A673 (cell line): ENCODE measurements around the gene SDK1. TPM values are rescaled to one million over a fixed set of nuclear protein-coding genes. Genes with fewer than 3 reads are reported as not detected.

Experiments
- BruUV-seq: library from RNA; stranded (reverse); fragments of 400-500 nt; replicated peaks from 2 replicates; lab custom pipeline; 2021; lab: Mats Ljungman, UMichigan
- CTCF ChIA-PET: fragments of 300-600 bp; sonication (Branson Sonifier 250); formaldehyde crosslinking; loops from one replicate; lab custom pipeline; 2022; ENCODE audit warnings: antibody characterized with exemption; lab: Charles Lee
- POLR2A ChIA-PET: fragments of 300-600 bp; sonication (Branson Sonifier 250); formaldehyde crosslinking; loops from one replicate; lab custom pipeline; 2022; ENCODE audit warnings: antibody characterized with exemption; ENCODE audit not compliant: low non-redundant PET; lab: Charles Lee
- DNase-seq: peaks from one replicate; pipeline ENCODE4 v3.0.0-alpha.2; 2015; ENCODE audit warnings: low spot score
- H3K27ac ChIP-seq: fragments of 200-600 bp; sonication (generic); 2 replicates; pipeline ENCODE4 v1.5.1; 2016; ENCODE audit warnings: mixed run types, low read depth, mild to moderate bottlenecking, mixed read lengths, antibody characterized with exemption, low read length; ENCODE audit not compliant: poor library complexity, severe bottlenecking
- H3K27me3 ChIP-seq: fragments of 200-600 bp; sonication (generic); replicated peaks from 2 replicates; pipeline ENCODE4 v1.6.1; 2017; ENCODE audit warnings: mixed run types, low read depth, mild to moderate bottlenecking, mixed read lengths, antibody characterized with exemption, low read length; ENCODE audit not compliant: insufficient read depth, poor library complexity
- H3K36me3 ChIP-seq: fragments of 200-600 bp; sonication (generic); 2 replicates; pipeline ENCODE4 v1.6.1; 2016; ENCODE audit warnings: mixed run types, mild to moderate bottlenecking, mixed read lengths, antibody characterized with exemption, low read length; ENCODE audit not compliant: insufficient read depth, poor library complexity, severe bottlenecking
- H3K4me1 ChIP-seq: fragments of 200-600 bp; sonication (generic); 2 replicates; pipeline ENCODE4 v1.6.1; 2017; ENCODE audit warnings: mixed run types, mild to moderate bottlenecking, mixed read lengths, antibody characterized with exemption, low read length; ENCODE audit not compliant: insufficient read depth, poor library complexity, severe bottlenecking
- H3K4me3 ChIP-seq: fragments of 200-600 bp; sonication (generic); 2 replicates; pipeline ENCODE4 v1.5.1; 2016; ENCODE audit warnings: low read depth, mixed run types, mild to moderate bottlenecking, mixed read lengths, low read length; ENCODE audit not compliant: poor library complexity, severe bottlenecking
- H3K9me3 ChIP-seq: fragments of 200-600 bp; sonication (generic); 2 replicates; pipeline ENCODE4 v1.6.1; 2016; ENCODE audit warnings: mixed run types, low read depth, mild to moderate bottlenecking, mixed read lengths, antibody characterized with exemption, low read length; ENCODE audit not compliant: poor library complexity, severe bottlenecking
- EZH2 ChIP-seq: fragments of 200-600 bp; sonication (generic); IDR thresholded peaks from 2 replicates; pipeline ENCODE4 v1.6.1; 2017; ENCODE audit warnings: borderline replicate concordance, low read depth, mild to moderate bottlenecking, mixed read lengths, antibody characterized with exemption, low read length; ENCODE audit not compliant: poor library complexity, severe bottlenecking
- intact Hi-C: fragments of 100-400 bp; cut with micrococcal nuclease; formaldehyde crosslinking; loops from one replicate; pipeline ENCODE4 v1.10.0; 2022; ENCODE audit not compliant: unreplicated experiment
- total RNA-seq: library from RNA; stranded (reverse); gene quantifications from 2 replicates; pipeline ENCODE4 v1.2.3, GENCODE V29; 2021
- TF ChIP-seq, protein P1 (sequence below): fragments of 300-800, 200-600 bp; sonication (generic); conservative IDR thresholded peaks from 2 replicates; pipeline ENCODE4 v1.5.1; 2017; ENCODE audit warnings: low read depth, mild to moderate bottlenecking, antibody characterized with exemption, low read length, moderate library complexity, mixed read lengths

The SDK1 gene
- total RNA-seq, 1 experiment from 2014 or later: 14.7 TPM

- DNase-seq: no peak
- BruUV-seq: no TSS peak
These were observed 652.9 kb downstream of the SDK1 start for GRCh38 chr7:3953946-3954345.

GRCh38 chr7:3955026-3955425, 654.0 kb downstream of the SDK1 start:
- Histone ChIP-seq H3K4me1 (no peaks in the 10 kb centered on the region), H3K36me3 (no peaks in the 10 kb centered on the region), H3K27me3 (no peaks in the 10 kb centered on the region), H3K9me3 (no peaks in the 10 kb centered on the region), H3K4me3 (no peak overlapping the region), H3K27ac (no peak overlapping the region)
- intact Hi-C loops: no loop called here
- ChIA-PET CTCF (no interaction called here), POLR2A (no interaction called here)
- no peak for DNase-seq
- no TSS peak for BruUV-seq
- TF ChIP-seq, protein P1, sequence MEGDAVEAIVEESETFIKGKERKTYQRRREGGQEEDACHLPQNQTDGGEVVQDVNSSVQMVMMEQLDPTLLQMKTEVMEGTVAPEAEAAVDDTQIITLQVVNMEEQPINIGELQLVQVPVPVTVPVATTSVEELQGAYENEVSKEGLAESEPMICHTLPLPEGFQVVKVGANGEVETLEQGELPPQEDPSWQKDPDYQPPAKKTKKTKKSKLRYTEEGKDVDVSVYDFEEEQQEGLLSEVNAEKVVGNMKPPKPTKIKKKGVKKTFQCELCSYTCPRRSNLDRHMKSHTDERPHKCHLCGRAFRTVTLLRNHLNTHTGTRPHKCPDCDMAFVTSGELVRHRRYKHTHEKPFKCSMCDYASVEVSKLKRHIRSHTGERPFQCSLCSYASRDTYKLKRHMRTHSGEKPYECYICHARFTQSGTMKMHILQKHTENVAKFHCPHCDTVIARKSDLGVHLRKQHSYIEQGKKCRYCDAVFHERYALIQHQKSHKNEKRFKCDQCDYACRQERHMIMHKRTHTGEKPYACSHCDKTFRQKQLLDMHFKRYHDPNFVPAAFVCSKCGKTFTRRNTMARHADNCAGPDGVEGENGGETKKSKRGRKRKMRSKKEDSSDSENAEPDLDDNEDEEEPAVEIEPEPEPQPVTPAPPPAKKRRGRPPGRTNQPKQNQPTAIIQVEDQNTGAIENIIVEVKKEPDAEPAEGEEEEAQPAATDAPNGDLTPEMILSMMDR: no peak
- no peak for TF ChIP-seq EZH2

More at GRCh38 chr7:3953946-3954345, 652.9 kb downstream of the SDK1 start:
- Histone ChIP-seq H3K36me3 (no peaks in the 10 kb centered on the region), H3K4me1 (no peaks in the 10 kb centered on the region), H3K9me3 (no peaks in the 10 kb centered on the region), H3K4me3 (no peak overlapping the region), H3K27ac (no peak overlapping the region), H3K27me3 (no peaks in the 10 kb centered on the region)
- POLR2A ChIA-PET: no interaction called here
- intact Hi-C loops: no loop called here
- CTCF ChIA-PET: no interaction called here
- no peak for TF ChIP-seq EZH2
- TF ChIP-seq, protein P1: no peak

GRCh38 chr7:3955751-3956696, 655.0 kb downstream of the SDK1 start:
- intact Hi-C loops: no loop called here
- POLR2A ChIA-PET: no interaction called here
- DNase-seq: no peak
- Histone ChIP-seq H3K27me3 (no peaks in the 10 kb centered on the region), H3K9me3 (no peaks in the 10 kb centered on the region), H3K4me3 (no peak overlapping the region), H3K27ac (no peak overlapping the region), H3K36me3 (no peaks in the 10 kb centered on the region), H3K4me1 (no peaks in the 10 kb centered on the region)
- TF ChIP-seq, protein P1: no peak
- TF ChIP-seq EZH2: no peak
- CTCF ChIA-PET: no interaction called here
- BruUV-seq: no TSS peak
